Inflammatory macrophage (primary cell): ENCODE results near the gene CMYA5.

Experiments used
- DNase-seq, 2 donors: peaks; one replicate each; pipeline ENCODE4 v3.0.0-alpha.2; 2020 to 2022

The CMYA5 gene

GRCh38 chr5:79795764-79796398 is 106.2 kb downstream of the CMYA5 start:
- peak; percentile 3 to 38 for DNase-seq

DNA sequence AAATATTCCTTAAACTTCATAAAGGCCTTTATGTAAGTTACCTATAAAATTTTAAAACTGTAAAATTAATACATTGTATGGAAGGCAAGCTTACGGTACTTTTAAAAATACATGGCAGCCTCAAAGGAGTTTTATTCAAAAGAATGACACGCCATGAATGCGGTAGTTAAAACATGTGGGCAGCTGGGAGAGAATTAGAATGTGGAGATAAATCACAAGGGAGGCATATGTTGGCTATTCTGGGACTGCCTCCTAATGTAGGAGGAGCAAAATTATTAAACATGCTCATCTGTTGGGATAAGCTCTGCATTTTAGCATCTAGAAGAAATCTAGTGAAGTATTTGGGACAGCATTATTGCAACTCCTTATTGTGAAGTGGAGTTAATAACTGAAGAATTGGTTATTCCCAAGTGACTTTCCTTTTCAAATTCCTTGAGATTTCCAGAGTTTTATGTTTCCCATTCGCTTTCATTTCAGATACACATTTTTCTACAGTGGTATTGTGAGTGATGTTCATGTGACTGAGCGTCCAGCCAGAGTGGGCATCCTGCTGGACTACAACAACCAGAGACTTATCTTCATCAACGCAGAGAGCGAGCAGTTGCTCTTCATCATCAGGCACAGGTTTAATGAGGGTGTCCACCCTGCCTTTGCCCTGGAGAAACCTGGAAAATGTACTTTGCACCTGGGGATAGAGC is 109.4 kb downstream of the CMYA5 start:
- no peak for DNase-seq

GRCh38 chr5:79800979-79801827 is 111.6 kb downstream of the CMYA5 start:
- peak; percentile 9 to 20 for DNase-seq

- DNase-seq, result peak in 1 of 2 donors; percentile 46
Measured at GRCh38 chr5:79802406-79802805, 112.8 kb downstream of the CMYA5 start.

DNA sequence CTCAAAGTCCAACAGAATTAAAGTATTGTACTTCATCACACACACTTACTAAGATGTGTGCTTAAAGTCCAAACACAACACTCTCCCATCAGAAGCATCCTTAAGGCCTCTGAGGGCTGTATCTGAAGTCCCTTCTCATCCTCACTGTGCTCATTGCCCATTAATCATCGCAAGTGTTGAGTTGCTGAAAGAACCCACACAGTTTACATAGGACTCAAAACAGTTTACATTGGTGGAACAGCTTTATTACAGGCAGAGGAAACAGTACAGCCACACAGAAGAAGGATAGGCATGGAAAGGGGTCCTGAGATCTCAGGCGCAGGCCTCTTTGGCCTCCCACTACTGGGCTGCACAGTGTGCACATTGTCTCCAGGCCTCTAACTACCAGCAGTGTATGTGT is 113.4 kb downstream of the CMYA5 start:
- no peak for DNase-seq

GRCh38 chr5:79806741-79807140 is 117.1 kb downstream of the CMYA5 start:
- no peak for DNase-seq

GRCh38 chr5:79809743-79810142 is 120.1 kb downstream of the CMYA5 start:
- no peak for DNase-seq

DNA sequence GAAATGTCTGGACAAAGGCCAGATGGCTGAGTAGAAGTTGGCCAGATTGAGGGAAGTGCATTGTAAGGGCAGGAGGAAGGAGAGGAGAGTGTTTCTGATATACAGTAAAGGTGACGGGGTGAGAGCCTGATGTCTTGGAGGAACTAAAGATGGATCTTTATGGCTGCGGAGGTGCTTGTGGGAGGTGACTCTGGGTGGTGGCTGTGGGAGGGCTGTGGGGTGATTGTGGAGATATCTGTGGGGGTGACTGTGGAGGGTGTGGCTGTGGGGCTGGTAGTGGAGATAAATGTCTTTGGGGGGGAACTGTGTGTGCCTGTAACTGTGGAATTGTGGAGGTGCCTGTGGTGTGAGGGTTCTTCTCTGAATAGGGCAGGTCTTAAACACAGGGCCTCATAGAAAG is 121.4 kb downstream of the CMYA5 start:
- DNase-seq, result no peak

GRCh38 chr5:79811904-79812303 is 122.3 kb downstream of the CMYA5 start:
- DNase-seq, result no peak

DNA sequence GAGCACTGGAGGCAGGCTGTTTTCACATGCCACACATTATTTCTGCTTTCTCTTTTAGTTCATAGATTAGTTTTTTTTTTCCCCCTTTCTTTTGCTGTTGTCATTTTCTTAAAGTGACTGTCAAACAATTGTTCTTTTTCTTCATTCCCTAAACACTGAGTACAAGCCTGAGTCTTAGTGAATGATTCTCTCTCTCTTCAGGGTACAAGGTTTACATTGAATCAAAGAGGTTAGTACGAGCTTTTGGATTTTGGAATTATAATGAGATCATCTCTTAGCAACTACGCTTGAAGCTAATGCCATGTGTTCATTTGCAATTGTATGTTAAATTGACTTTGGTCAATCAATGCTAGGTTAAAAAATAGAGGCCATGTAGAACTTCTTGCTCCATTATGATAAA is 125.1 kb downstream of the CMYA5 start:
- no peak for DNase-seq

DNA sequence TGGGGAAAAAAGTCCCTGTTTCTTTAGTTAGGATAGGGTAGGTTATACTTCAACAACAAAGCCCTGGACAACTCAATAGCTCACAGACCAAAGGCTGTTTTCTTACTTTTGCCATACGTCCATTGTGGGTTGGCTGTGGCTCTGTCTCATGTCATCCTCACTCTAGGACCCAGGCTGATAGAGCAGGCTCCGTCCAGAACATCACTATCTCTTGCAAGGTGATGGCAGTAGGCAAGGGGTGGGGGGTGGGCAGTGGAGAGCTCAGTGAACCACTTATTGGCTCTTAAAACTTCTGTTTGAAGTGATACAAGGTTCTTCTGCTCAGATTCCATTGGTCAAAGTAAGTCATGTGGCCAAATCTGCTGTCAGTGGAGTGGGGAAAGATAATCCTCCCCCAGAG is 126.4 kb downstream of the CMYA5 start:
- DNase-seq, result no peak

DNA sequence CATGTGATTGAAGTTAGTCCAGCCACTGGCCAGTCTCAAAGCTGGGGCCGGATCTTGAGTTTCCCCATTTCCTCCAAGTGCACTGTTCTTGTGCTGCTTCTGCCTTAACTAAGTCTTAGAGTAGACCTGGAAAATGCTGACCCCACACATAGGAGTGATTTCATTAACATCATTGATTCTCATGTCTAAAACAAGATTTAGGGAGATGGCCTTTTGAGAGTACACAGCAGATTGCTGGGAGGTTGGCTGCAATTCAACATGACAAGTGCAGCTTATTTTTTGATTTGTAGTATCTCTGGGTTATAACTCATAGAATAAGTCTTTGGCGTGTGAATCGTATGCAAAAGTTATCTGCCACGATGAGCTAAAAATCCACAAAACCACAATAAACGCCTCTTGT is 131.0 kb downstream of the CMYA5 start:
- DNase-seq, result no peak

- DNase-seq, result no peak
Measured at GRCh38 chr5:79824444-79824843, 134.8 kb downstream of the CMYA5 start.

GRCh38 chr5:79825802-79826201 is 136.2 kb downstream of the CMYA5 start:
- no peak for DNase-seq

GRCh38 chr5:79827159-79827629 is 137.6 kb downstream of the CMYA5 start:
- DNase-seq, result no peak

- no peak for DNase-seq
Measured at GRCh38 chr5:79829260-79829659, 139.6 kb downstream of the CMYA5 start.

- DNase-seq, result no peak
Measured at GRCh38 chr5:79831381-79832309, 142.0 kb downstream of the CMYA5 start.

DNA sequence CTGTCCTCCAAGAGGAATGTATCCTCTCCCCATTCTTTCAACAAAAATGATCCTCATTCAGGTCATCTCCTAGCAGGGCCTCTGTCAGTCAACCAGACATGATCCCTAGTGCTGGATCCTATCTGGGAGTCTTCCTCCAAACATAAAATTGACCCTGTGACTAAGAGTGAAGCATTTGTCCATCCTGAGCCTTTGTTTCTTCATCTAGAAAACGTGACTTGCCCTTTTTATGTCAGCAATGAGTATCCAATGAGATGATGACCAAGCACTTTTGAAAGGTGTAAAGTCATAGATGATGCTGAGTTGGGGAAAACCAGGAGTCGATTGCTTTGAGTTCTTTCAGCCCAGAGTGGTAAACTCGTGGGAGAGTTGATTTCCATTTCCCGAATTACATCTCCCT is 143.3 kb downstream of the CMYA5 start:
- no peak for DNase-seq

DNA sequence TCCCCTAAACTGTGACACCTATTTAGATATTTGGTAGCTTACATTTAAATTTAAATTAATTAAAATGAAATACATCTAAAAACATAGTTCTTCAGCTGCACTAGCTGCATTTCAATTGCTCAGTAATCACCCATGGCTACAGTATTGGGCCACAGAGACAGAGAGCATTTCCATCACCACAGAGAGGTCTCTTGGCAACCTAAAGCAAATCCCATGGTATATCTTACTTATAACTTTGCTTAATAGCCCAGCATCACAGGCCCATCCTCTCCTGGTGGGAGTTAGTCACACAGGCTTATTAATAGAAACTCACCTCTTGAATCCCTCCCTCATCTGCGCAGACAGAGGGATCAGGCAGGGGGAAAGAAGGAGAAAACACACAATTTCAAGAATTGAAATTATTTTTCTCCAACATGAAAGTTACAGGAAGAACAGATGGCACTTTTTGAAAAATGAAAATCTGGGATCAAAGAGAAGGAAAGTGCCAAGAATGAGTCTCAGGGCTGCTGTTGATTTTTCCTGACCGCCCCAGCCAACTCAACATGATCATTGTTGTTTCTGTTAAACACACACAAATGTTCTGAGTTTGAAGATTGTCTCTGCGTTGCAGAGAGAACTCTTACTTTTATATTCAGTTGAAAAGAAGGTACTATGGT is 144.6 kb downstream of the CMYA5 start:
- no peak for DNase-seq

GRCh38 chr5:79834754-79835714 is 145.4 kb downstream of the CMYA5 start:
- no peak for DNase-seq
